Prostate gland (tissue), 2 donors: Measurements from ENCODE around the gene UNC79. TPM values are rescaled to one million over a fixed set of nuclear protein-coding genes. Genes with fewer than 3 reads are reported as not detected.

Experiments
- DNase-seq: peaks from one replicate; pipeline ENCODE4 v3.0.0-alpha.2; 2019; ENCODE audit warnings: low spot score
- H3K27ac ChIP-seq, 2 donors: fragments of 200-600 bp; sonication (generic); 2 replicates each; pipeline ENCODE4 v1.5.1; 2017 to 2019
- H3K27me3 ChIP-seq: fragments of 200-600 bp; sonication (generic); replicated peaks from 2 replicates; pipeline ENCODE4 v1.5.1; 2019; ENCODE audit not compliant: insufficient read depth
- H3K36me3 ChIP-seq, 2 donors: fragments of 200-600 bp; sonication (generic); 1 replicate in 1 of 2; 2 replicates in 1 of 2; pipeline versions ENCODE4 v1.5.1 to v1.8.1; 2017 to 2019
- H3K4me1 ChIP-seq: fragments of 200-600 bp; sonication (generic); replicated peaks from 2 replicates; pipeline ENCODE4 v1.5.1; 2019
- H3K4me3 ChIP-seq, 2 donors: fragments of 200-600 bp; sonication (generic); 2 replicates each; pipeline ENCODE4 v1.5.1; 2017 to 2019
- H3K9me3 ChIP-seq: fragments of 200-600 bp; sonication (generic); 2 replicates; pipeline ENCODE4 v1.5.1; 2017
- POLR2A ChIP-seq: fragments of 450-650 bp; IDR thresholded peaks from one replicate; pipeline ENCODE4 v1.6.1; 2016; ENCODE audit warnings: antibody characterized with exemption, mild to moderate bottlenecking
- POLR2AphosphoS5 ChIP-seq: sonication (generic); formaldehyde crosslinking; IDR thresholded peaks from one replicate; pipeline ENCODE4 v1.6.1; 2017; ENCODE audit warnings: antibody characterized with exemption
- WGBS: methylation state at CpG from one replicate; pipeline ENCODE4 v1.1.5; 2018; 5-methylcytosine and 5-hydroxymethylcytosine counted together
- intact Hi-C: fragments of 100-400 bp; cut with DNase I; formaldehyde crosslinking; loops from one replicate; pipeline ENCODE4 v1.14.2; 2022
- total RNA-seq, 2 donors: library from RNA; depleted of rRNA; stranded (reverse); fragments of >200 nt; gene quantifications; one replicate each; pipeline ENCODE4 v1.1.0, GENCODE V29; 2016
- TF ChIP-seq, protein P1 (sequence below), 4 experiments: fragments of 200-600 bp in 2 of 4; fragments of 450-650 bp in 2 of 4; sonication (generic) in 2 of 4; IDR thresholded peaks; 1 replicate in 3 of 4; 2 replicates in 1 of 4; pipeline ENCODE4 v1.5.1; 2016 to 2019; ENCODE audit warnings: antibody characterized with exemption in 4 of 4, mild to moderate bottlenecking in 2 of 4, moderate library complexity in 2 of 4

Gene UNC79
- total RNA-seq, 2 donors from 2014 or later = 0.32 to 1.0 TPM

DNA sequence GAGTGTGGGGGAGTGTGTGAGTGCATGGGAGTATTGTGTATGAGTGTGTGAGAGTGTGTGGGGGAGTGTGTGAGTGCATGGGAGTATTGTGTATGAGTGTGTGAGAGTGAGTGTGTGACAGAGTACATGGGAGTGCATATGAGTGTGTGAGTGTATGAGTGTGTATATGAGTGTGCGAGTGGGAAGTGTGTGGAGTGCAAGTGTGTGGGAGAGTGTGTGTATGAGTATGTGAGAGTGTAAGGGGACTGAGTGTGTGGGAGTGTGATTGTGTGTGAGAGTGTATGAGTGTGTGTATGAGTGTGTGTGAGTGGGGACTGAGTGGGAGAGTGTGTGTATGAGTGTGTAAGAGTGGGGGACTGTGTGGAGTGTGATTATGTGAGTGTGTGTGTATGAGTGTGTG, 316.8 kb downstream of the UNC79 start:
- 100% methylated on average over 1 of the region's 1 CpG for WGBS
- Histone ChIP-seq H3K36me3 (no peaks in the 10 kb centered on the region), H3K9me3 (no peaks in the 10 kb centered on the region), H3K27me3 (no peaks in the 10 kb centered on the region), H3K4me3 (no peak overlapping the region), H3K27ac (no peak overlapping the region), H3K4me1 (no peaks in the 10 kb centered on the region)
- TF ChIP-seq, protein P1, sequence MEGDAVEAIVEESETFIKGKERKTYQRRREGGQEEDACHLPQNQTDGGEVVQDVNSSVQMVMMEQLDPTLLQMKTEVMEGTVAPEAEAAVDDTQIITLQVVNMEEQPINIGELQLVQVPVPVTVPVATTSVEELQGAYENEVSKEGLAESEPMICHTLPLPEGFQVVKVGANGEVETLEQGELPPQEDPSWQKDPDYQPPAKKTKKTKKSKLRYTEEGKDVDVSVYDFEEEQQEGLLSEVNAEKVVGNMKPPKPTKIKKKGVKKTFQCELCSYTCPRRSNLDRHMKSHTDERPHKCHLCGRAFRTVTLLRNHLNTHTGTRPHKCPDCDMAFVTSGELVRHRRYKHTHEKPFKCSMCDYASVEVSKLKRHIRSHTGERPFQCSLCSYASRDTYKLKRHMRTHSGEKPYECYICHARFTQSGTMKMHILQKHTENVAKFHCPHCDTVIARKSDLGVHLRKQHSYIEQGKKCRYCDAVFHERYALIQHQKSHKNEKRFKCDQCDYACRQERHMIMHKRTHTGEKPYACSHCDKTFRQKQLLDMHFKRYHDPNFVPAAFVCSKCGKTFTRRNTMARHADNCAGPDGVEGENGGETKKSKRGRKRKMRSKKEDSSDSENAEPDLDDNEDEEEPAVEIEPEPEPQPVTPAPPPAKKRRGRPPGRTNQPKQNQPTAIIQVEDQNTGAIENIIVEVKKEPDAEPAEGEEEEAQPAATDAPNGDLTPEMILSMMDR (IDR thresholded peaks at IDR 0.05) = no peak
- TF ChIP-seq POLR2A (no peak), POLR2AphosphoS5 (no peak)
- DNase-seq = no peak
- intact Hi-C loops = no loop called here

DNA sequence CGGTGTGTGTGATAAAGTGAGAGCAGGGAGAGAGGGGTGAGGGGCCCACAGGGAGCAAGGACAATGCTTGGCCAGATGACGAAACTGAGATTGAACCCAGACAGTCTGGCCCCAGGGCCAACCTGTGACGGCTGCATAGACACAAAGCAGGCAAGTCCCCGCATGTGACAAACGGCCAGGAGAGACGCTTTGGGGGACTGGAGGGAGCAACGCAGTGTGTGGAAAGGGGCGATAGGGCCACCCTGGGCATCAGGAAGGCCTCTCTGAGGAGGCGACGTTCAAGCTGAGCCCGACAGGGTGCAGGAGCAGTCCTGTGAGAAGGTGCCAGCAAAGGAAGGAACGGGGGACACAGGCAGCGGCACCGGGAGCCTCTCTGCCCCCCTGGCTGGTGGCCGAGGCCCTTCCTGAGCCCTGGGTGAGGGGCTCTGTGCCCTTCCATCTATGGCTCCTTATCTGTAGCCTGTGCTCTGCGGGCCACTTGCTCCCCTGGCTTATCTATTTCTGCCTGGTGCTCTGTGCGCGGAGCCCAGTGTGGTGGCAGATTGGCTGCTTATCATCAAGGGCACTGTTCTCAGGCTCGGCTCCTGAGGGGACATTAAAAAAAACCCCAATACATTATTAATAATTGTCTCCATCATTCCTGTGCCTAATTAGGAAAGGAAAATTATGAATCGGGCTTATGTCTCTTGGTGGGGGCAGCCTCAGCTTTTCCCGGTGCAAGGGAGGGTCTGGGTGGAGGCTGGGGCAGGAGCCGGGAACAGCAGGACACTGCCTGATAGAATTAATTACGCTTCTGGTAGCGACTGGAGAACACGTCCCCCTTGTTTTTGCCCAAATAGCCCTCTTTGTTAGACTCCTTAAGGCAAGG, 317.7 kb downstream of the UNC79 start:
- H3K36me3 ChIP-seq = no peaks in the 10 kb centered on the region
- H3K9me3 ChIP-seq = no peaks in the 10 kb centered on the region
- H3K4me3 ChIP-seq = no peak overlapping the region
- H3K27ac ChIP-seq = no peak overlapping the region
- intact Hi-C loops = no loop called here
- no peak for TF ChIP-seq POLR2A
- TF ChIP-seq POLR2AphosphoS5 = no peak
- TF ChIP-seq, protein P1 (IDR thresholded peaks at IDR 0.05) = no peak
- H3K4me1 ChIP-seq = no peaks in the 10 kb centered on the region
- 66% methylated on average over 23 of the region's 25 CpGs for WGBS
- DNase-seq = no peak
- H3K27me3 ChIP-seq = no peaks in the 10 kb centered on the region

DNA sequence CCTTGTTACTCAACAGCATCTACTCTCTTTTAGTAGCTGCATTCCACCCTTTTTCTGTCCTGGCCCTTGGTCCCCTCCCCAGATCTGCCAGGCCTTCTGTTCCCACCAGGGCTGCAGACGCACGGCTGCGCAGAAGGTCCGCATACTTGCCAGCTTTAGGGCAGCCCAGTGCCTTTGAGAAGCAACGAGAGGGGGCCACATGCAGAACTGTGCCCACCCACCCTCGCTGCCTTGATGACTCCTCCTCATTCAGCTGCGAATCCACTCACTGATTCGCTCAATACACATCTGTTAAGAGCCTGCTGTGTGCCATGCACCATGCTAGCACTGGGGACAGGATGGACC, 318.3 kb downstream of the UNC79 start:
- H3K4me3 ChIP-seq = no peak overlapping the region
- WGBS = 98% methylated on average over 8 of the region's 8 CpGs
- TF ChIP-seq POLR2A (no peak), POLR2AphosphoS5 (no peak)
- TF ChIP-seq, protein P1 (IDR thresholded peaks at IDR 0.05) = no peak

DNA sequence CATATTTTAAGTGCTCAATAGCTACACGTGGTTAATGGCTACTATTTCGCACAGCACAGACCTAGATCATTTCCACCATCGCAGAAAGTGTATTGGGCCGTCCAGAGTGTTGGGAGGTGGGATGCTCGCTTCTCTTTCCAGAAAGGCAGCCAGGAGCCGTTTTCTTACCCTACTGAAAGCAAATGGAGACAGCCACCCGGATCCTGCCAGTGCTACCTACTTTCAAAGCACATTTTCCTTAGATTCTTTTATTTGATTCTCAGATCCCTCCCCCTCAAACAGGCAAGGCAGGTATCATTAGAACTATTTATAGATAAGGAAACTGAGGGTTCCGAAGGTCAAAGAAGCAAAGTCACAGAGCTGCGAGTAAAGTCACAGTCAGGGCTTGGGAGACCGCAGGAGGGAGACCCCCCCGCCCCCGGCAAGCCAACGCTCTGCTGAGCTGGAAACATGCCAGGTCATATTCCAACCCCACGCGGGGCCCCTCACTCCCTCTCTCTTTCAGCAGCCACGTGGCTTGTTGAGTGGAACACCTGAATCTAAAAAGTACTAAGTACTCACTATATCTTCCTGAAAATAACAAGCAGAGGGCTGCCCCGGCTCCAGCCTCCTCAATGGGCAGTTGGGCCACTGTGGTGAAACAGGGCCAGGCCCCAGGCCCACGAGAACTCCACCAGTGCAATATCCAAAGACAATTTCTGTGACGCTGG, 321.4 kb downstream of the UNC79 start:
- Histone ChIP-seq H3K4me1 (no peaks in the 10 kb centered on the region), H3K4me3 (no peak overlapping the region), H3K27me3 (no peaks in the 10 kb centered on the region), H3K27ac (no peak overlapping the region), H3K36me3 (no peaks in the 10 kb centered on the region), H3K9me3 (no peaks in the 10 kb centered on the region)
- TF ChIP-seq POLR2A (no peak), POLR2AphosphoS5 (no peak)
- TF ChIP-seq, protein P1 (IDR thresholded peaks at IDR 0.05) = no peak
- intact Hi-C loops = no loop called here
- no peak for DNase-seq
- WGBS = 63% methylated on average over 19 of the region's 19 CpGs

More for the DNA sequence above, 318.3 kb downstream of the UNC79 start:
- no peaks in the 10 kb centered on the region for H3K27me3 ChIP-seq
- no peaks in the 10 kb centered on the region for H3K9me3 ChIP-seq
- H3K4me1 ChIP-seq = no peaks in the 10 kb centered on the region
- H3K36me3 ChIP-seq = no peaks in the 10 kb centered on the region
- H3K27ac ChIP-seq = no peak overlapping the region
- intact Hi-C loops = no loop called here
- DNase-seq = no peak
